GM12874 (cell line): ENCODE results near the gene STK39.

Source experiments
- CTCF ChIP-seq: IDR thresholded peaks from 2 replicates; pipeline ENCODE4 v1.5.1; 2011; ENCODE audit warnings: low read depth, mild to moderate bottlenecking, control low read depth, low read length, moderate library complexity; ENCODE audit not compliant: insufficient read depth

STK39 gene

GRCh38 chr2:167950571-167950970 lies 296.8 kb downstream of the STK39 start:
- TF ChIP-seq CTCF: no peak

GRCh38 chr2:167946441-167946841 lies 301.0 kb downstream of the STK39 start:
- TF ChIP-seq CTCF: no peak

- TF ChIP-seq CTCF: no peak
Observed at GRCh38 chr2:167945660-167946368, 301.6 kb downstream of the STK39 start.

GRCh38 chr2:167944825-167945659 lies 302.4 kb downstream of the STK39 start:
- TF ChIP-seq CTCF: no peak

- TF ChIP-seq CTCF: no peak
Observed at GRCh38 chr2:167943897-167944296, 303.5 kb downstream of the STK39 start.

DNA sequence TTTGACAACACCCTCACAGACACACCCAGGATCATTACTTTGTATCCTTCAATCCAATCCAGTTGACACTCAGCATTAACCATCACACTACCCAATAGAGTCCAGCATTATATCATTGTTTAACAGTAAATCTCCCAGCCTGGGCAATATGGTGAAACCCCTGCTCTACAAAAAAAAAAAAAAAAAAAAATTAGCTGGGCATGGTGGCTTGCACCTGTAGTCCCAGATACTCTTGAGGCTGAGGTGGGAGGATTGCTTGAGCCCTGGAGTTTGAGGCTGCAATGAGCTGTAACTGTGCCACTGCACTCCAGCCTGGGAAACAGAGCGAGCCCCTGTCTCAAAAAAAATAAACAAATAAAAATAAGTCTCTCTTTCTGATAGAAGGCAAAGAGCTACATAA lies 304.0 kb downstream of the STK39 start:
- no peak for TF ChIP-seq CTCF

GRCh38 chr2:167942366-167943081 lies 304.9 kb downstream of the STK39 start:
- TF ChIP-seq CTCF: no peak
